Gastrocnemius medialis (tissue), 4 donors: Measurements from ENCODE around the gene MTIF2.

Experiments
- POLR2A ChIP-seq, 2 donors: fragments of 450-650 bp; IDR thresholded peaks; one replicate each; pipeline ENCODE4 v1.6.1; 2017; ENCODE audit warnings: antibody characterized with exemption in 2 of 2, mild to moderate bottlenecking in 2 of 2, moderate library complexity in 2 of 2
- TF ChIP-seq, protein P1 (sequence below), 5 experiments: fragments of 450-650 bp in 3 of 5; fragments of 200-600 bp in 2 of 5; sonication (generic) in 2 of 5; IDR thresholded peaks in 4 of 5; conservative IDR thresholded peaks in 1 of 5; 1 replicate in 4 of 5; 2 replicates in 1 of 5; pipeline ENCODE4 v1.5.1; 2016 to 2019; ENCODE audit warnings: antibody characterized with exemption in 5 of 5, mild to moderate bottlenecking in 3 of 5, moderate library complexity in 3 of 5

GRCh38 chr2:55232863-55233657, 36.0 kb downstream of the MTIF2 start:
- TF ChIP-seq, protein P1, sequence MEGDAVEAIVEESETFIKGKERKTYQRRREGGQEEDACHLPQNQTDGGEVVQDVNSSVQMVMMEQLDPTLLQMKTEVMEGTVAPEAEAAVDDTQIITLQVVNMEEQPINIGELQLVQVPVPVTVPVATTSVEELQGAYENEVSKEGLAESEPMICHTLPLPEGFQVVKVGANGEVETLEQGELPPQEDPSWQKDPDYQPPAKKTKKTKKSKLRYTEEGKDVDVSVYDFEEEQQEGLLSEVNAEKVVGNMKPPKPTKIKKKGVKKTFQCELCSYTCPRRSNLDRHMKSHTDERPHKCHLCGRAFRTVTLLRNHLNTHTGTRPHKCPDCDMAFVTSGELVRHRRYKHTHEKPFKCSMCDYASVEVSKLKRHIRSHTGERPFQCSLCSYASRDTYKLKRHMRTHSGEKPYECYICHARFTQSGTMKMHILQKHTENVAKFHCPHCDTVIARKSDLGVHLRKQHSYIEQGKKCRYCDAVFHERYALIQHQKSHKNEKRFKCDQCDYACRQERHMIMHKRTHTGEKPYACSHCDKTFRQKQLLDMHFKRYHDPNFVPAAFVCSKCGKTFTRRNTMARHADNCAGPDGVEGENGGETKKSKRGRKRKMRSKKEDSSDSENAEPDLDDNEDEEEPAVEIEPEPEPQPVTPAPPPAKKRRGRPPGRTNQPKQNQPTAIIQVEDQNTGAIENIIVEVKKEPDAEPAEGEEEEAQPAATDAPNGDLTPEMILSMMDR (IDR thresholded peaks at IDR 0.05 in 4 of 5, conservative IDR thresholded peaks at IDR 0.05 in 1 of 5), result no peak
- TF ChIP-seq POLR2A (IDR thresholded peaks at IDR 0.05), result no peak
